Motor neuron (in vitro differentiated cells): ENCODE measurements around the gene GRK2. TPM values are rescaled to one million over a fixed set of nuclear protein-coding genes. Genes with fewer than 3 reads are reported as not detected.

Source experiments
- ATAC-seq, 8 experiments: fragments of 200-7000 bp; cut with Tn5 transposase; replicated peaks in 6 of 8; 2 replicates each; pipeline ENCODE4 v1.8.0; 2021; ENCODE audit warnings: mild to moderate bottlenecking in 8 of 8, moderate library complexity in 8 of 8
- H3K27ac ChIP-seq, 2 donors: fragments of 250-450 bp; sonication (Bioruptor Pico); 2 replicates each; pipeline ENCODE4 v1.9.0; 2021; ENCODE audit warnings: antibody characterized with exemption in 2 of 2, mild to moderate bottlenecking in 2 of 2, moderate library complexity in 1 of 2
- H3K4me1 ChIP-seq, 2 donors: fragments of 250-450 bp; sonication (Bioruptor Pico); replicated peaks in 1 of 2; 2 replicates each; pipeline ENCODE4 v1.6.1; 2021; ENCODE audit warnings: antibody characterized with exemption in 2 of 2, mild to moderate bottlenecking in 2 of 2, moderate library complexity in 1 of 2
- H3K4me3 ChIP-seq, 5 donors: fragments of 250-450 bp; sonication (Bioruptor Pico); 2 replicates each; pipeline ENCODE4 v1.9.0; 2021; ENCODE audit warnings: antibody characterized with exemption in 5 of 5, mild to moderate bottlenecking in 5 of 5, moderate library complexity in 4 of 5
- WGBS, 10 experiments: fragments of 450-650 bp; shearing (Covaris generic); methylation state at CpG; one replicate each; pipeline ENCODE4 v1.0.0; 2022; 5-methylcytosine and 5-hydroxymethylcytosine counted together
- in situ Hi-C, 9 experiments: fragments of 400-800 bp; cut with MboI; loops; one replicate each; pipeline ENCODE4 v1.15.0; 2021; ENCODE audit warnings: low sequenced_read_pairs in 9 of 9, low pct_unique_long_range_greater_than_20kb in 2 of 9; ENCODE audit not compliant: unreplicated experiment in 9 of 9
- total RNA-seq, 8 experiments: library from RNA; unstranded; fragments of 300-600 nt; gene quantifications; 2 replicates each; pipeline versions ENCODE4 v1.2.3 to v1.2.4, GENCODE V29; 2022

GRK2 gene
- total RNA-seq, 8 experiments from 2014 or later: 13.8 to 40.5 (median 32.6) TPM

DNA sequence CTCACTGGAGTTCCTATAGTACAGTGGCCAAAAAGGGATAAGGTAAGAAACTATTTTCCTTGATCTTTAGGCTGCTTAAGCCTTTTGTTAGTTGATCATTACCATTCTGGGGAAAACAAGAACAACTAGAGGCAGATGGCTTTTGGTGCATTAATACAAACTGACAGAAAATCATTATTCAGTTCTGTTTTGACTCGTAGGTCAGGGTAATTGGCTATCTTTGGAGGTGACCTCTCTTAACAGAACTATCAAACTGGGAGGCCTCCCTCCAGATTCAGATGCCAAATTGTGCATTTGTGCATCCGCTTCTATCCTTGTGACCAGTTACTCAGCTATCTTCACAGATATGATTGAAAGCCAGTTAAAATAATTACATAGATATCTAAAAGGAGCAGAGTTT, 23.2 kb upstream of the GRK2 start:
- H3K4me1 ChIP-seq: peaks cover 19 to 32% of the 10 kb centered on the region in 2 donors
- in situ Hi-C loops: no loop called here
- no peak overlapping the region for H3K27ac ChIP-seq
- no peak for ATAC-seq
- H3K4me3 ChIP-seq: no peak overlapping the region
- 50 to 100% (median 100%) methylated on average over 1 to 2 of the region's 2 CpGs; no CpG with 5 or more reads in 1 of the 10 experiments for WGBS, 10 experiments

DNA sequence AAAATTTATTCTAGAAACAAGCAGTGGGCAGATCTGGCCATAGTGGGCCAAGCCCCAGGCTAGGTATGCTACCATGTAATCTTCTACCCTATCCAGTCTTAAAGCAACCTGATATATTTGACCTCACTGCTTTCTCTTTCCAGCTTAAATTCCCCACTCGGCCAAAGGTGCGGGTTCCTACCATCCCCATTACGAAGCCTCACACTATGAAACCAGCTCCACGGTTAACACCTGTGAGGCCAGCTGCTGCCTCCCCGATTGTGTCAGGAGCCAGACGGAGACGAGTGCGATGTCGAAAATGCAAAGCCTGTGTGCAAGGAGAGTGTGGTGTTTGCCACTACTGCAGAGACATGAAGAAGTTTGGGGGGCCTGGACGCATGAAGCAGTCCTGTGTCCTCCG, 21.2 kb upstream of the GRK2 start:
- WGBS, 10 experiments: 86 to 100% (median 96%) methylated on average over 2 to 7 of the region's 11 CpGs; no CpG with 5 or more reads in 2 of the 10 experiments

DNA sequence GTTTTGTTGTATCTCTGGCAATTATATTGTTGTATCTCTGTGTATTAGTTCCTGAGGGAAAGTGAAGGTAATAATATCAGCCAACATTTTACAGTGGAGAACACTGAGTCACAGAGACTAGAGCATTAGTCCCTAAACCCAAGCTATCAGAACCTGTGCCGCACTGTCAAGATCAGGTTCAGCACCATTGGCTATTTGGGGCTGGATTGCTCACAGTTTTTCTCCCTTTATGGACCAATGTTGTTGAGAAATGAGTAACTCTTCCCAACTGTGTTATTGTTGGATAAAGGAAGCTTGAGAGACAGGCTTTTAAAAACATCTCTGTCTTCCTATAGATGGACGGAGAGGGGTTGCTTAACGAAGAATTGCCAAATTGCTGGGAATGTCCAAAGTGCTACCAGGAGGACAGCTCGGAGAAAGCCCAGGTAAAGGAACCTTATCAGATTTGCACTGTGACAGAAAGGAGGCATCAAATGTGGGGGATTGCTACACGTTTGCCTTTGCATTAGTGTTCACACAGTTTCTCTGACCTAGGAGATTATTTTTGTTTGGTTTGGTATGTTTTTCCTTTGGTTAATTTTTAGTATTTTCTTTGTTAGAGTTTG, 18.2 kb upstream of the GRK2 start:
- no peak for ATAC-seq
- no peak overlapping the region for H3K4me3 ChIP-seq
- H3K27ac ChIP-seq: no peak overlapping the region
- in situ Hi-C loops: no loop called here
- WGBS, 10 experiments: 75 to 100% (median 92%) methylated on average over 1 to 5 of the region's 5 CpGs; no CpG with 5 or more reads in 1 of the 10 experiments
- peaks cover 0 to 3% of the 10 kb centered on the region in 2 donors for H3K4me1 ChIP-seq

More for the DNA sequence above, 21.2 kb upstream of the GRK2 start:
- ATAC-seq: no peak
- H3K4me3 ChIP-seq: no peak overlapping the region
- peaks cover 12 to 22% of the 10 kb centered on the region in 2 donors for H3K4me1 ChIP-seq
- in situ Hi-C loops: no loop called here
- no peak overlapping the region for H3K27ac ChIP-seq

DNA sequence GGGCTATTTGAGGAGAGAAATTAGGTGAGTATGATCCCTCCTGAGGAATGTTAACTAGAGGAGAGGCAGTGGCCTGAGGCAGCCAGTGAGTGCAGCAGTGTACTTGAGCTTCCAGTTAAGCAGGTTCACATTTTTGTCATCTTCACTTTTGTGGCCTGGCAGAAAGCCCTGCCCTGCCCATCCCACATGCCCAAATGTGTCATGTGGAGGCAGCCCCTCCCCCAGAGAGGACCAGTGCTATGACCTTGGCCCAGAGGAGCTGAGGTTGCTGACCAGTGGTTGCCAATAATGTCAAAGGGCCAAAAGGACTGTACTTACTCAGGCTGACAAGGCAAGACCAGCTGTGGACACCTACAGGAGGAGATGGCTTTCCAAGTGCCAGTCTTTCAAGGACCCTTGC, 17.6 kb upstream of the GRK2 start:
- Histone ChIP-seq H3K27ac (no peak overlapping the region), H3K4me3 (no peak overlapping the region), H3K4me1 (no peaks in the 10 kb centered on the region)
- ATAC-seq: peak in 2 of 8 experiments; percentile 14 to 22
- in situ Hi-C loops: no loop called here

DNA sequence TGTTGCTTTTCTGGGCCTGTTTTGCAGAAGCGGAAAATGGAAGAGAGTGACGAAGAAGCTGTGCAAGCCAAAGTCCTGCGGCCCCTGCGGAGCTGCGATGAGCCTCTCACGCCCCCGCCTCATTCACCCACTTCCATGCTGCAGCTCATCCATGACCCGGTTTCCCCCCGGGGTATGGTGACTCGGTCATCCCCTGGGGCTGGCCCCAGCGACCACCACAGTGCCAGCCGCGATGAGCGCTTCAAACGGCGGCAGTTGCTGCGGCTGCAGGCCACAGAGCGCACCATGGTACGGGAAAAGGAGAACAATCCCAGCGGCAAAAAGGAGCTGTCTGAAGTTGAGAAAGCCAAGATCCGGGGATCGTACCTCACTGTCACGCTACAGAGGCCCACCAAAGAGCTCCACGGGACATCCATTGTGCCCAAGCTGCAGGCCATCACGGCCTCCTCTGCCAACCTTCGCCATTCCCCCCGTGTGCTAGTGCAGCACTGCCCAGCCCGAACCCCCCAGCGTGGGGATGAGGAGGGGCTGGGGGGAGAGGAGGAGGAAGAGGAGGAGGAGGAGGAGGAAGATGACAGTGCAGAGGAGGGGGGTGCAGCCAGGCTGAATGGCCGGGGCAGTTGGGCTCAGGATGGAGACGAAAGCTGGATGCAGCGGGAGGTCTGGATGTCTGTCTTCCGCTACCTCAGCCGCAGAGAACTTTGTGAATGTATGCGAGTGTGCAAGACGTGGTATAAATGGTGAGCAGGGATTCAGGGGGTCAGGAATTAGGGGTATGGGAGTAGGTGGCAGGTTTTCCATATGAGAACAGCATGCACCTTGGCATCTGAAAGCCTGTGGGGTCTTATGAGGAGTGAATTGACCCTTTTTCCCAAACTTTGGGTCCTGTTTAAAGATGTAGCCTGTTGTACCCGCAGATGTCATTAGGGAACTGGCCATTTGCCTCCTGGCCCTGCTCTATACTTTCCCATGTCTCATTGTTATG, 15.9 kb upstream of the GRK2 start:
- ATAC-seq: peak in 4 of 8 experiments; percentile 15 to 39 (median 17)
- H3K27ac ChIP-seq: no peak overlapping the region
- in situ Hi-C loops: no loop called here
- no peaks in the 10 kb centered on the region for H3K4me1 ChIP-seq
- H3K4me3 ChIP-seq: no peak overlapping the region
- WGBS, 10 experiments: 81 to 100% (median 98%) methylated on average over 1 to 14 of the region's 37 CpGs; no CpG with 5 or more reads in 4 of the 10 experiments

DNA sequence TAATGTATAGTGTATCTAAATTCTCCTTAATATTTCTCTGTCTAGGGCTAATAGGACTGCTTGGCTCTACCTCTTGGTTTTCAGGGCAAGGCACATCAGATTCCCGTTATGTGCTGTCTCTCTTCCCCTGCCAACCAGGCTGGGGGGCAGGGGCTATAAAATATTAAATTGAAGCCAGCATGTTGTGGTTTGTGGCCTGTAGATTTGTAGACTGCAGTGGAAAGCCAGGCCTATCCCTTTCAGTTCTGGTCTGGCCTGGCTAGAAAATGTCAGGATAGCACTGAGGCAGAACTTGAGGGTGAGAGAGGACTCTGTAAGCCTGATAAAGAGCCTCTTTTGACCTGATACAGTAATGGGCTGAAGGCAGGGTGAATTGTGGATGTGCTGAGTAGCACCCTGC, 14.4 kb upstream of the GRK2 start:
- ATAC-seq: no peak
- WGBS, 10 experiments: 43 to 100% (median 100%) methylated on average over 1 of the region's 1 CpG; no CpG with 5 or more reads in 6 of the 10 experiments
- Histone ChIP-seq H3K27ac (no peak overlapping the region), H3K4me3 (no peak overlapping the region), H3K4me1 (no peaks in the 10 kb centered on the region)
- in situ Hi-C loops: no loop called here

DNA sequence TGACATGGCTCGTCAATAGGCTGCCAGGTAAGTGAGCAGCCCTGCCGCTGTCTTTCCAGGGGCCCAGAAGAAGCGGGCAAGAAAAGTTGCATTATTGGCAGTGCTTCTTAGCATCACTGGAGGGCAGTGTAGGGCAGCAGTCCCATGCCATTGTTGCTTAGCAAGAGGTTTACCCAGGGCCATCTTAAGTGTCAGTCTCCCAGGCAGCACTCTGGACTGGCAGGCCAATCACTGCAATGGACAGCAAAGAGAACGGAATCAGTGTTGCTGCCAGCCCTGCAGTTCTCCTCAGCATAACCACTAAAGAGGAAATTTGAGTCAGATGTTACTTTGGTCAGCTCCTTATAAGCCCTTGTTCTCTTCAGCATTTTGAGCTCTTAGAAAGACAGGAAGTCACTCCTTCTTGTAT, 13.4 kb upstream of the GRK2 start:
- no peak overlapping the region for H3K27ac ChIP-seq
- ATAC-seq: peak in 5 of 8 experiments; percentile 6 to 78 (median 29)

DNA sequence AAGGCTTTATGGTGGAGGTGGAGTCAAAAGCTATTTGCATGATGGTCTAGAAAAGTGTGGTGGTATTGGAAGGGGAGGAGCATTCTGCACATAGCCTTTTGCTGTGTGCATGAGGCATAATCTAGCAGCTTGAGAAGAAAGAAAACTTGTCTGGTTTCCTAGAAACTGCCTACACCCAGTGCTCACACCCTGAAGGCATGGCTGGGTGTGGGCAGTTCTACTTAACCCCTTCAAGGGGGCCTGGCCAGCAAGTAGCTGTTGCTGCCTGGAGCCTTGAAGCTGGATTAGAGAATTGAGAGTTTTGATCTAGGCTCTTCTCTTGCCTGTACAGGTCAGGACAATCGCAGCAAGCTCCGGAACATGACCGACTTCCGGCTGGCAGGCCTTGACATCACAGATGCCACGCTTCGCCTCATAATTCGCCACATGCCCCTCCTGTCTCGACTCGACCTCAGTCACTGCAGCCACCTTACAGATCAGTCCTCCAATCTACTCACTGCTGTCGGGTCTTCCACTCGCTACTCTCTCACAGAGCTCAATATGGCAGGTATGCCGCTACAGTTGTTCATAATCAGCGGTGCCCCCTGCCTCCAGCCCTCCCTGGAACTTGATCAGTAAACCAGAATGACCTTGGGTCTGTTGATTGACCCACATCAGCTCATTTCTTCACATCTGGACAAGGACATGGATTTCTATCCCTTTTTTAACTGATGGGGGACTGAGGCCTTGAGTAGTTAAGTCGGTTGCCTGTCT, 12.2 kb upstream of the GRK2 start:
- Histone ChIP-seq H3K4me1 (no peaks in the 10 kb centered on the region), H3K4me3 (no peak overlapping the region), H3K27ac (no peak overlapping the region)
- ATAC-seq: peak; percentile 35 to 95 (median 54)
- in situ Hi-C loops: no loop called here
- WGBS, 10 experiments: 73 to 100% (median 95%) methylated on average over 1 to 10 of the region's 14 CpGs; no CpG with 5 or more reads in 1 of the 10 experiments

More for the DNA sequence above, 13.4 kb upstream of the GRK2 start:
- in situ Hi-C loops: no loop called here
- H3K4me1 ChIP-seq: no peaks in the 10 kb centered on the region
- H3K4me3 ChIP-seq: no peak overlapping the region
- 20 to 100% (median 83%) methylated on average over 1 to 3 of the region's 4 CpGs; no CpG with 5 or more reads in 3 of the 10 experiments for WGBS, 10 experiments

DNA sequence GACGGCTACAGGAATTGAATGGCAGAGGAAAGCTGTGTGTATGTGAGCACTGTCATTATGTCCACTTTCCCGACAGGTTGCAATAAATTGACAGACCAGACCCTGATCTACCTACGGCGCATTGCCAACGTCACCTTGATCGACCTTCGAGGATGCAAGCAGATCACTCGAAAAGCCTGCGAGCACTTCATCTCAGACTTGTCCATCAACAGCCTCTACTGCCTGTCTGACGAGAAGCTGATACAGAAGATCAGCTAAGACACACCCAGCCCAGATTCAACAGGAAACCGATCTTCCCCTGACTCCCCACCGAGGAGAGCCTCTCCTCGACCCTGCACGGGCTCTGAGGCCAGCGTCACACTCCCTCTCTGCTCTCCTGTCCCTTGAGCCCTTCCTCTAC, 11.5 kb upstream of the GRK2 start:
- ATAC-seq: peak in 2 of 8 experiments; percentile 10 to 12

DNA sequence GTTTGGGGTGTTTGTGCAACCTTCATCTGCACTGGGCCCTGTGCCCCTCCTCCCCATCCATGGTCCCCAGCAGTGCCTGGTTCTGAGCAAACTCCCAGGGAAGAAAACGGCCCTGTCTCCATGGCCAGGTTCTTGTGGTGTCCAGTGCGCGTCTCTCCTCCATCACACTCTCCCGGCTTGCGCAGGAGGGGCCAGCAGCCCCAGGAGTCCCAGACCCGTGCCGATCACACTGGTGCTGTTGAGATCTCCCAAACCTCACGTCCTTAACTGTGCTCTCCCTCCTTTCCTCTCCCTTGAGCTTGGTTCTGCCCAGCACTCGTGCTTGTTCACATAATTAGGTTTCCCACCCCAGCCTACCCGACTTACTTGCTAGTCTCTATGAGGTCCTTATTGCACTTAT, 10.9 kb upstream of the GRK2 start:
- in situ Hi-C loops: no loop called here
- WGBS, 10 experiments: 80 to 100% (median 83%) methylated on average over 1 to 3 of the region's 10 CpGs; no CpG with 5 or more reads in 5 of the 10 experiments
- H3K27ac ChIP-seq: no peak overlapping the region
- H3K4me1 ChIP-seq: no peaks in the 10 kb centered on the region
- no peak overlapping the region for H3K4me3 ChIP-seq
- peak in 3 of 8 experiments; percentile 3 to 16 (median 7) for ATAC-seq

More for the DNA sequence above, 11.5 kb upstream of the GRK2 start:
- H3K4me3 ChIP-seq: no peak overlapping the region
- H3K27ac ChIP-seq: no peak overlapping the region
- WGBS, 10 experiments: 90 to 100% (median 96%) methylated on average over 4 to 15 of the region's 15 CpGs; no CpG with 5 or more reads in 1 of the 10 experiments
- in situ Hi-C loops: no loop called here
- no peaks in the 10 kb centered on the region for H3K4me1 ChIP-seq

DNA sequence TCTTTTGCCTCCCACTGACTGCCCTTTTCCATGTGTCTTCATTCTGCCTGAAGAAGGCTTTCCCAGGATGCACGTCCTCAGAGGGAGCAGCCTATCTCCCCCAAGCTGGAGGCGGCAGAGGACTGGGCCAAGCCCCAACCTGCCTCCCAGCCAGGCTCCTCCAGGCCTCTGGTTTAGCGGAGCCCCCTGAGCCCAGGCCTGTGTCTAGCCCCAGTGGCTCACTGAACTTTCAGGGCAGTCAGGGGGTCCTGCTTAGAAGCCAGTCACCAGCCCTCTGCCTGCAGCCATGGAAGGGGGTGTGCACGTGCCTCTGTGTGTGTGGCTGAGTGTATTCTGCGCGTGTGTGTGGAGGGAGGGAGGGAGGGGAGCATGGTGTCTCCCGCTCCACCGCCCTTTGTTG, 10.4 kb upstream of the GRK2 start:
- Histone ChIP-seq H3K27ac (no peak overlapping the region), H3K4me1 (no peaks in the 10 kb centered on the region), H3K4me3 (no peak overlapping the region)
- WGBS, 10 experiments: 33 to 100% (median 90%) methylated on average over 1 to 3 of the region's 8 CpGs; no CpG with 5 or more reads in 4 of the 10 experiments
- in situ Hi-C loops: no loop called here
- ATAC-seq: peak in 3 of 8 experiments; percentile 18 to 34 (median 20)

DNA sequence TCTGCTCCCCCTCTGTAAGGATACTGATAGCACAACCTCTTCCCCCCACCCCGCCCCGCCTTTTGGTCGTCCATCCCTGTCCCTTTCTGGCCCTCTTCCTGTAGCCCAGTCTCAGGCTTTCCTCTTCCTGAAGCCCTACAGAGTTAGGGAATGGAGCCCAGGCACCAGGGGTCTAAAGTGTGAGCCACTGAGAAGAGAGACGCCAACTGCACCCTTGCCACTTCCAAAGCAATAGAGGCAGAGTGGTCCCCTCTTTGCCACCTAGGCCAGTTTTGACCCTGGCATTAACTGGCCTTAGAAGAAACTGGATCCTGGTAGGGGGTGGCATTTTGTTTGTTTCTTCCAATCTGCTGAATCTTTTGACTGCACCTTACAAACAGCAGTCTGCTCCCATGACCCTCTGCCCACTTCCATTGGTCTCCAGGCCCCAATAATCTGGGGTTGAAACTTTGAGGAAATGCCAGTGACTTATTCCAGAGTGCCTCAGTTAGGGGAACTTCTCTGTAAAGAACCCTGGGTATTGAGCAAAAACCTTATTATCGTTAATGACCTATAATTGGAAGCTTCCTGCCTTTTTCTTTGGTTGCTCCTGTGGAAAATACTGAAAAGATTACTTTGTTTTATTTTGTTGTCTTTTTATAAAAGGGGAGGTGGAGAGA, 9.7 kb upstream of the GRK2 start:
- 80 to 100% (median 100%) methylated on average over 1 of the region's 5 CpGs; no CpG with 5 or more reads in 3 of the 10 experiments for WGBS, 10 experiments
- ATAC-seq: no peak
- Histone ChIP-seq H3K4me1 (peaks cover 0 to 4% of the 10 kb centered on the region in 2 donors), H3K4me3 (no peak overlapping the region), H3K27ac (no peak overlapping the region)
- in situ Hi-C loops: no loop called here
